ENCODE data around the gene ATP8B4. TPM values are rescaled to one million over a fixed set of nuclear protein-coding genes. Genes with fewer than 3 reads are reported as not detected.

ATP8B4 gene
- total and polyA plus RNA-seq, 2 of the 8 experiments (the other 6 are each of a cell fraction or from before 2014, with no cell fraction given): 0.17 to 0.24 TPM

GRCh38 chr15:49908236-49908932 is 210.6 kb downstream of the ATP8B4 start:
- no peaks in the 10 kb centered on the region for H3K4me1 ChIP-seq (replicated peaks in 1 of 4; ENCODE audit: control insufficient read depth in 3 of 4, insufficient read depth in 4 of 4, low read length in 3 of 4)
- H3K4me2 ChIP-seq (ENCODE audit: insufficient read depth in 1 of 2, low read depth in 2 of 2, low read length in 2 of 2): no peak overlapping the region
- no peaks in the 10 kb centered on the region for H3K9me3 ChIP-seq (ENCODE audit: insufficient read depth in 2 of 2, low read depth in 1 of 2, low read length in 1 of 2)
- TF ChIP-seq SP1 (IDR thresholded peaks at IDR 0.05; ENCODE audit: low read depth, low read length) (no peak), BACH1 (IDR thresholded peaks at IDR 0.05; ENCODE audit: low read length) (no peak)
- H4K5ac ChIP-seq (ENCODE audit: insufficient read length, low read depth, low read length): no peak overlapping the region
- no peak overlapping the region for H2AK5ac ChIP-seq (ENCODE audit: low read depth, low read length)
- no peak overlapping the region for H3K56ac ChIP-seq (replicated peaks; ENCODE audit: insufficient read length, low read depth, low read length)
- H2AFZ ChIP-seq (ENCODE audit: low read length): no peak overlapping the region
- no peak overlapping the region for H3K23ac ChIP-seq (ENCODE audit: insufficient read length)
- H2BK5ac ChIP-seq (ENCODE audit: low read depth, low read length): no peak overlapping the region
- no peak overlapping the region for H2BK15ac ChIP-seq (ENCODE audit: low read length)
- no peak overlapping the region for H2BK12ac ChIP-seq (ENCODE audit: low read depth, low read length)
- no peak overlapping the region for H4K91ac ChIP-seq (replicated peaks; ENCODE audit: insufficient read length, low read length)
- H3K18ac ChIP-seq (ENCODE audit: extremely low read depth, low read length): no peak overlapping the region
- H3K36me3 ChIP-seq (ENCODE audit: control insufficient read depth in 2 of 4, insufficient read depth in 4 of 4, low read length in 3 of 4): no peaks in the 10 kb centered on the region
- no peak for DNase-seq (ENCODE audit: low read depth in 1 of 2, low spot score in 2 of 2)
- H3K4me3 ChIP-seq (ENCODE audit: extremely low read depth in 1 of 4, insufficient read depth in 2 of 4, low read depth in 3 of 4, low read length in 4 of 4): no peak overlapping the region
- no peaks in the 10 kb centered on the region for H4K20me1 ChIP-seq (replicated peaks in 1 of 2; ENCODE audit: control insufficient read depth in 1 of 2, insufficient read depth in 2 of 2, low read length in 2 of 2)
- H3K79me1 ChIP-seq (ENCODE audit: low read depth, low read length): no peaks in the 10 kb centered on the region
- ChIA-PET CTCF (ENCODE audit: partially characterized antibody) (interaction anchor here (0.7 to 1.3 kb wide), 2 partner anchors 8 to 1803 kb away, joined by 3 read pairs; no protein-coding TSS in a partner anchor), POLR2A (ENCODE audit: partially characterized antibody) (interaction anchor here (0.6 kb wide), 1 partner anchor 13 kb away, joined by 3 read pairs; no protein-coding TSS in a partner anchor)
- no peaks in the 10 kb centered on the region for H3K79me2 ChIP-seq (ENCODE audit: control insufficient read depth in 1 of 2, insufficient read depth in 2 of 2, low read length in 2 of 2)
- H3K4ac ChIP-seq (replicated peaks; ENCODE audit: insufficient read length, low read depth, low read length): no peak overlapping the region
- H3K9ac ChIP-seq (replicated peaks in 1 of 4; ENCODE audit: extremely low read depth in 1 of 4, low read depth in 3 of 4, low read length in 3 of 4): no peak overlapping the region
- H2BK120ac ChIP-seq (replicated peaks; ENCODE audit: low read depth, low read length): no peak overlapping the region
- FAIRE-seq: no peak
- H3K14ac ChIP-seq (ENCODE audit: insufficient read length): no peak overlapping the region
- no peaks in the 10 kb centered on the region for H3K27me3 ChIP-seq (replicated peaks in 1 of 4; ENCODE audit: control insufficient read depth in 3 of 4, extremely low read depth in 1 of 4, insufficient read depth in 3 of 4, low read length in 3 of 4)
- H3K23me2 ChIP-seq (ENCODE audit: low read depth, low read length): no peaks in the 10 kb centered on the region
- WGBS, 2 experiments (ENCODE audit: extremely low coverage in 1 of 2, insufficient coverage in 1 of 2, insufficient read length in 1 of 2, insufficient replicate concordance in 2 of 2, low coverage in 1 of 2, low lambda C conversion rate in 2 of 2, missing lambda C conversion rate in 1 of 2): 88% methylated on average over 2 of the region's 2 CpGs; no CpG with 5 or more reads in 1 of the 2 experiments
- H3K27ac ChIP-seq (ENCODE audit: low read depth, low read length): no peak overlapping the region
- H2BK20ac ChIP-seq (ENCODE audit: low read length): no peak overlapping the region
- no peak overlapping the region; the same call in 1 of the 2 replicates for H4K8ac ChIP-seq (ENCODE audit: extremely low read depth, insufficient read depth, low read length)
